Gastroesophageal sphincter (tissue), 4 donors: ENCODE data around the gene MOG. TPM values are rescaled to one million over a fixed set of nuclear protein-coding genes. Genes with fewer than 3 reads are reported as not detected.
A peak's percentile ranks its signal among the peaks of the same experiment; 100 is the strongest.
"Not testable (repeated sequence)": the region's sequence is repeated elsewhere in the genome, so short reads cannot be mapped to it uniquely, and the experiment has no call there.

Source experiments
- ATAC-seq: fragments of 150-250 bp; one replicate; pipeline ENCODE4 v1.9.1; 2016; ENCODE audit warnings: mild to moderate bottlenecking, moderate library complexity
- H3K27ac ChIP-seq, 4 donors: fragments of 200-600 bp; sonication (generic) in 3 of 4; 1 replicate in 3 of 4; 2 replicates in 1 of 4; pipeline ENCODE4 v1.5.1; 2016 to 2019
- H3K27me3 ChIP-seq: fragments of 200-600 bp; sonication (generic); one replicate; pipeline ENCODE4 v1.5.1; 2019
- H3K36me3 ChIP-seq, 2 donors: fragments of 200-600 bp; sonication (generic); one replicate each; pipeline ENCODE4 v1.5.1; 2019; ENCODE audit warnings: control low read depth in 1 of 2
- H3K4me1 ChIP-seq, 3 donors: fragments of 200-600 bp; sonication (generic); 1 replicate in 2 of 3; 2 replicates in 1 of 3; pipeline ENCODE4 v1.5.1; 2016 to 2019; ENCODE audit warnings: control low read depth in 2 of 3
- H3K4me3 ChIP-seq, 2 donors: fragments of 200-600 bp; sonication (generic); one replicate each; pipeline ENCODE4 v1.5.1; 2019; ENCODE audit warnings: mild to moderate bottlenecking in 1 of 2, moderate library complexity in 1 of 2
- H3K9me3 ChIP-seq, 3 donors: fragments of 200-600 bp; sonication (generic); one replicate each; pipeline ENCODE4 v1.5.1; 2017 to 2019; ENCODE audit warnings: control low read depth in 2 of 3
- EP300 ChIP-seq: sonication (generic); formaldehyde crosslinking; IDR thresholded peaks from one replicate; pipeline ENCODE4 v1.6.1; 2017; ENCODE audit warnings: antibody characterized with exemption, mild to moderate bottlenecking
- POLR2A ChIP-seq, 2 donors: fragments of 450-650 bp; IDR thresholded peaks; one replicate each; pipeline ENCODE4 v1.6.1; 2017; ENCODE audit warnings: antibody characterized with exemption in 2 of 2, mild to moderate bottlenecking in 2 of 2, moderate library complexity in 1 of 2
- POLR2AphosphoS5 ChIP-seq: sonication (generic); formaldehyde crosslinking; IDR thresholded peaks from one replicate; pipeline ENCODE4 v1.6.1; 2017; ENCODE audit warnings: antibody characterized with exemption
- WGBS, 2 donors: methylation state at CpG; one replicate each; pipeline ENCODE4 v1.1.5; 2018; ENCODE audit warnings: low coverage in 1 of 2; 5-methylcytosine and 5-hydroxymethylcytosine counted together
- total RNA-seq, 4 donors: library from RNA; depleted of rRNA; stranded (reverse); fragments of >200 nt; gene quantifications; one replicate each; pipeline ENCODE4 v1.1.0, GENCODE V29; 2016
- TF ChIP-seq, protein P1 (sequence below), 4 experiments: fragments of 200-600 bp in 2 of 4; fragments of 450-650 bp in 2 of 4; sonication (generic) in 1 of 4; IDR thresholded peaks; one replicate each; pipeline ENCODE4 v1.5.1; 2017 to 2019; ENCODE audit warnings: antibody characterized with exemption in 4 of 4, mild to moderate bottlenecking in 2 of 4, moderate library complexity in 2 of 4

The MOG gene
- total RNA-seq, 4 donors from 2014 or later = not detected

DNA sequence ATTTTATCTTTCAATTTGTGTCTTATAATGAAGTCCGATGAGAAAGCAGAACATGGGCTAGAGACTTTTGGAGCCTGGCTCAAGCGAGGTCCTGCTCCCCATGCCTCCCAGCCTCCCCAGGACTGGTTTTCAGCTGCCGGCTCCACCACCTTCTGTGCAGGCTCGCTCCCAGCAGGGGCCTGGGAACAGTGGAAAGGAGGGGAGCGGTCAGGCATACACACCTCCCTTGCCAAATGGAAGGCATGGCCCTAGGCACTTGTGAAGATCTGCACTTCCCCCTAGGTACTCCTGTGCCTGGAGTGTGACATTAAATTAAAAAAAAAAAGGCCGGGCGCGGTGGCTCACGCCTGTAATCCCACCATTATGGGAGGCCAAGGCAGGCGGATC, 4.7 kb upstream of the MOG start:
- no peak for ATAC-seq
- TF ChIP-seq POLR2AphosphoS5 (no peak), EP300 (no peak), POLR2A (IDR thresholded peaks at IDR 0.05) (no peak)
- TF ChIP-seq, protein P1, sequence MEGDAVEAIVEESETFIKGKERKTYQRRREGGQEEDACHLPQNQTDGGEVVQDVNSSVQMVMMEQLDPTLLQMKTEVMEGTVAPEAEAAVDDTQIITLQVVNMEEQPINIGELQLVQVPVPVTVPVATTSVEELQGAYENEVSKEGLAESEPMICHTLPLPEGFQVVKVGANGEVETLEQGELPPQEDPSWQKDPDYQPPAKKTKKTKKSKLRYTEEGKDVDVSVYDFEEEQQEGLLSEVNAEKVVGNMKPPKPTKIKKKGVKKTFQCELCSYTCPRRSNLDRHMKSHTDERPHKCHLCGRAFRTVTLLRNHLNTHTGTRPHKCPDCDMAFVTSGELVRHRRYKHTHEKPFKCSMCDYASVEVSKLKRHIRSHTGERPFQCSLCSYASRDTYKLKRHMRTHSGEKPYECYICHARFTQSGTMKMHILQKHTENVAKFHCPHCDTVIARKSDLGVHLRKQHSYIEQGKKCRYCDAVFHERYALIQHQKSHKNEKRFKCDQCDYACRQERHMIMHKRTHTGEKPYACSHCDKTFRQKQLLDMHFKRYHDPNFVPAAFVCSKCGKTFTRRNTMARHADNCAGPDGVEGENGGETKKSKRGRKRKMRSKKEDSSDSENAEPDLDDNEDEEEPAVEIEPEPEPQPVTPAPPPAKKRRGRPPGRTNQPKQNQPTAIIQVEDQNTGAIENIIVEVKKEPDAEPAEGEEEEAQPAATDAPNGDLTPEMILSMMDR (IDR thresholded peaks at IDR 0.05) = no peak
- Histone ChIP-seq H3K4me1 (peaks cover 3 to 54% (median 13%) of the 10 kb centered on the region in 3 donors), H3K9me3 (no peaks in the 10 kb centered on the region), H3K27me3 (no peaks in the 10 kb centered on the region), H3K4me3 (no peak overlapping the region), H3K27ac (no peak overlapping the region), H3K36me3 (no peaks in the 10 kb centered on the region)
- 79% methylated on average over 5 of the region's 10 CpGs; no CpG with 5 or more reads in 1 of the 2 donors for WGBS, 2 donors

DNA sequence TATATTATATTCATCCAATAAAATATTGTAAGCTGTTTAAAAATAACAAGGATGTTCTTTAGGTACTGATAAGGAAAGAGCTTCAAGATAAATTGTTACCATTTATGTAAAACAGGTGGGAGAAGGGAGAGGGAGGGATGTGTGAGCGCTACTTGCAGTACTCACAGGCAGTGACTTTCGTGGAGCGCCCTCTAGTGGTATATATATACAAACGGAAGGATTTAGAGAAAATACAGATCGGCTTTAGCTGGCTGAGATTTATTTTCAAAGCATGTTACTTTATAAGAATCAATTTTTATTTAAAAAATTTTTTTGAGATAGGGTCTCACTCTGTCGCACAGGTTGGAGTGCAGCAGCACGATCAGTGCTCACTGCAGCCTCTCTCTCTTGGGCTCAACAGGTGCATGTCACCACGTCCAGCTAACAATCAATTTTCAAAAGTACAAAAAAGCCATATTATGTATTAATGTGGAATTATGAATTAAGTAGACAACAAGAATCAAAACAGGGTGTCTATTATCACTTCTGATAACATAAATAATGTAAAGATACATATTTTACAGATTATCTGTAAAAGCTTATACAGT, 3.3 kb upstream of the MOG start:
- WGBS, 2 donors = 9 to 10% methylated on average over 8 of the region's 8 CpGs
- Histone ChIP-seq H3K27ac (no peak overlapping the region), H3K4me3 (no peak overlapping the region)

DNA sequence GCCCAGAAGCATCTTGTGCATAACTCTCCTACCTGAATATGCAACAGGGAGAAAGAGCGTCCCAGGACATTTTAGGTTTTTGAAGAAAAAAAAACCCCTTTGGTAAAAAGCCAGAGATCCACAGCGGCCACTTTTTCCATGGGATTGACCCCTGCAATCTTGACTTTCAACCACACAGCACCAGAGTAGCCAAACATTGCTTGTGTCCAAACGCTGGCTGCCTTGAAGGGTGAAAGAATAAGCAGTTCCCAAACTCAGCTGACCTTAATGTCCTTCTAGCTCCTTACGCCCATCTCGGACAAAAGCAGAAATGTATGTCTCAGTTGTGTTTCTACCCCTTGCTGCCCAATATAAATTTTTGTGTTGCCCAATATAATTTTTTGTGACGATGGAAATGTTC, 1.2 kb upstream of the MOG start:
- Histone ChIP-seq H3K27me3 (no peaks in the 10 kb centered on the region), H3K4me3 (no peak overlapping the region), H3K36me3 (no peaks in the 10 kb centered on the region), H3K9me3 (no peaks in the 10 kb centered on the region), H3K4me1 (peaks cover 3 to 38% (median 9%) of the 10 kb centered on the region in 3 donors), H3K27ac (peak overlapping the region; percentile 22 to 67 (median 47))
- WGBS, 2 donors = 25 to 38% methylated on average over 6 of the region's 6 CpGs
- no peak for TF ChIP-seq POLR2A (IDR thresholded peaks at IDR 0.05)
- TF ChIP-seq, protein P1 (IDR thresholded peaks at IDR 0.05) = no peak
- no peak for TF ChIP-seq EP300
- no peak for TF ChIP-seq POLR2AphosphoS5
- ATAC-seq = no peak

More for the DNA sequence above, 3.3 kb upstream of the MOG start:
- ATAC-seq = no peak
- no peaks in the 10 kb centered on the region for H3K9me3 ChIP-seq
- H3K27me3 ChIP-seq = no peaks in the 10 kb centered on the region
- peaks cover 3 to 54% (median 13%) of the 10 kb centered on the region in 3 donors for H3K4me1 ChIP-seq
- TF ChIP-seq, protein P1 (IDR thresholded peaks at IDR 0.05) = peak; percentile 49 to 76 (median 72)
- TF ChIP-seq POLR2A (IDR thresholded peaks at IDR 0.05) = no peak
- no peak for TF ChIP-seq EP300
- TF ChIP-seq POLR2AphosphoS5 = no peak
- no peaks in the 10 kb centered on the region for H3K36me3 ChIP-seq

DNA sequence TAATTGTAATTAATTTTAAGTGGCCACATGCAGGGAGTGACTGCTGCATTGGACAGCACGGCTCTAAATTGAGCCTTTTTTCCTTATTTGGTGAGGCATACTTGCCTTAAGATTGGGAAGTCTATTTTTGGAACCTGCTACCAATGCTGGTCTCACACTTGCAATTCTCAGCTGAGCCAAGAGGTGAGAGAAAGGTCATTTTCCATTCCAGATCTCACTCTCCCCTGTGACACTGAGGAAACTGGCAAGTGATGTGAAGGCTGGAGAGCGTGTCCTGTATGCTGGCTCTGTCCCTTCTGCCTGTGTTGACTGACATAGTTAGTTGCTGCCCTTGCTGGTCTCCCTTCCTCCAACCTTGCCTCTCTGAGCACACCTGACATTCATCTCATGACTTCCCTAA, 735 bp upstream of the MOG start:
- peak; percentile 42 for ATAC-seq
- Histone ChIP-seq H3K4me3 (no peak overlapping the region), H3K4me1 (peaks cover 3 to 38% (median 9%) of the 10 kb centered on the region in 3 donors), H3K9me3 (no peaks in the 10 kb centered on the region), H3K36me3 (no peaks in the 10 kb centered on the region), H3K27ac (peak overlapping the region; percentile 31 to 67 (median 47)), H3K27me3 (no peaks in the 10 kb centered on the region)
- TF ChIP-seq POLR2A (IDR thresholded peaks at IDR 0.05) (no peak), EP300 (no peak), POLR2AphosphoS5 (no peak)
- TF ChIP-seq, protein P1 (IDR thresholded peaks at IDR 0.05) = no peak
- WGBS, 2 donors = 0 to 8% methylated on average over 2 of the region's 2 CpGs

DNA sequence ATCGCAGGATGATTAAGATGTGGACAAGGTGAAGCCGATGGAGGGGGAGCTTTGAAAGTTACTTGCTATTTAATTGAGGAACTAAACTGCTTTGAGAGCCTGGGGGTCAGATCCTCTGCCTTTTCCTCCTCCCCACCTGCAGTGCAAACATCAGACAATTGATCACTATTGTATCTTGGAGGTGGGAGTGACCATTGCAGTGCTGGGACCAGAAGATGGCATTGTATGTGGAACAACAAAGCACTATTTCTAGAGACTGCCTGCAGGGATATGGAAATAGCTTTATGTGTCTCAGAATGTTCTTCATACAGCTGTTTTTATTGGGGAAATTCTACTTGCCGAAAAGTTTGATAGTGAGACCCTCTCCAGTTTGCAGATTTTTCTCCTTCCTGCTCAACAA, 4.2 kb downstream of the MOG start:
- no peak overlapping the region for H3K4me3 ChIP-seq
- TF ChIP-seq, protein P1 (IDR thresholded peaks at IDR 0.05) = no peak
- no peak for TF ChIP-seq POLR2AphosphoS5
- TF ChIP-seq EP300 = no peak
- TF ChIP-seq POLR2A (IDR thresholded peaks at IDR 0.05) = no peak
- no peaks in the 10 kb centered on the region for H3K9me3 ChIP-seq
- peaks cover 0 to 10% (median 7%) of the 10 kb centered on the region in 3 donors for H3K4me1 ChIP-seq
- no peaks in the 10 kb centered on the region for H3K36me3 ChIP-seq
- H3K27ac ChIP-seq = no peak overlapping the region
- H3K27me3 ChIP-seq = peaks cover 13% of the 10 kb centered on the region
- no peak for ATAC-seq
- 61% methylated on average over 3 of the region's 3 CpGs; no CpG with 5 or more reads in 1 of the 2 donors for WGBS, 2 donors

DNA sequence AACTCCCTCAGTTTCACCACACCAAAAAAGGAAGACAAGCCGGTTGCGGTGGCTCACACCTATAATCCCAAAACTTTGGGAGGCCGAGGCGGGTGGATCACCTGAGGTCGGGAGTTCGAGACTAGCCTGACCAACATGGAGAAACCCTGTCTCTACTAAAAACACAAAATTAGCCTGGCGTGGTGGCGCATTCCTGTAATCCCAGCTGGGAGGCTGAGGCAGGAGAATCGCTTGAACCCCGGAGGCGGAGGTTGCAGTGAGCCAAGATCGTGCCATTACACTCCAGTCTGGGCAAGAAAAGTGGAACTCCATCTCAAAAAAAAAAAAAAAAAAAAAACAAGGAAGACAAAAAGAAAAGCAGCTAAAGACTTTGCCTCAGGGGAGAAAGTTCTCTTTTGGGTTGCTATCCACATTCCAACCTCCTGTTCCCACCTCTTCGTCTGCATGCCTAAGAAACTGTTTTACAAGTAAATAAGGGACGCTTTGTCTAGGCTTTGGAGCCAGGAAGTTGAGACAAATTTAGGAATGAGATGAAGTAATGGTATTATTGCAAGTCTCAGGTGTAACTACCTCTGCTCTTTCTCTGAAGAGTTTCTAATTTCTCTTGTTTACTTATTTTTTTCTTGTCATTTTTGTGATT, 4.7 kb downstream of the MOG start:
- H3K4me1 ChIP-seq, ATAC-seq, H3K4me3 ChIP-seq, H3K27ac ChIP-seq, H3K36me3 ChIP-seq, H3K9me3 ChIP-seq: not testable (repeated sequence)
- WGBS, 2 donors = 46% methylated on average over 6 to 7 of the region's 14 CpGs
- H3K27me3 ChIP-seq = peaks cover 13% of the 10 kb centered on the region
